ENCODE data around the gene COL24A1.

COL24A1 gene

GRCh38 chr1:86156566-86157455, at the start of gene COL24A1:
Gene COL24A1, minus strand, starts transcription at chr1:86156772. Its CDS starts 376 bp downstream, at chr1:86156396.
- peak within 1 kb of the TSS; percentile 33 for H3K4me3 ChIP-seq (ENCODE audit: low read depth, low read length)
- in situ Hi-C loops (cut with HindIII; ENCODE audit: low sequenced_read_pairs): no loop called here
- TF ChIP-seq CTCF (IDR thresholded peaks at IDR 0.05; ENCODE audit: low read depth, low read length, missing control alignments): no peak
- no peak for DNase-seq (ENCODE audit: low read depth)

- no peak overlapping the region for H3K4me3 ChIP-seq (ENCODE audit: low read depth, low read length)
- TF ChIP-seq CTCF (IDR thresholded peaks at IDR 0.05; ENCODE audit: low read depth, low read length, missing control alignments): no peak
- DNase-seq (ENCODE audit: low read depth): no peak
- in situ Hi-C loops (cut with HindIII; ENCODE audit: low sequenced_read_pairs): no loop called here
Observed at GRCh38 chr1:86205741-86206140, 49.2 kb upstream of the COL24A1 start.

- in situ Hi-C loops (cut with HindIII; ENCODE audit: low sequenced_read_pairs): no loop called here
- TF ChIP-seq CTCF (IDR thresholded peaks at IDR 0.05; ENCODE audit: low read depth, low read length, missing control alignments): no peak
- no peak for DNase-seq (ENCODE audit: low read depth)
- H3K4me3 ChIP-seq (ENCODE audit: low read depth, low read length): no peak overlapping the region
Observed at GRCh38 chr1:86202552-86203340, 46.2 kb upstream of the COL24A1 start.

- no peak for TF ChIP-seq CTCF (IDR thresholded peaks at IDR 0.05; ENCODE audit: low read depth, low read length, missing control alignments)
- peak; percentile 74 for DNase-seq (ENCODE audit: low read depth)
- in situ Hi-C loops (cut with HindIII; ENCODE audit: low sequenced_read_pairs): no loop called here
- peak overlapping the region; percentile 10 for H3K4me3 ChIP-seq (ENCODE audit: low read depth, low read length)
Observed at GRCh38 chr1:86201311-86201710, 44.7 kb upstream of the COL24A1 start.

- in situ Hi-C loops (cut with HindIII; ENCODE audit: low sequenced_read_pairs): no loop called here
- no peak for TF ChIP-seq CTCF (IDR thresholded peaks at IDR 0.05; ENCODE audit: low read depth, low read length, missing control alignments)
- peak overlapping the region; percentile 10 for H3K4me3 ChIP-seq (ENCODE audit: low read depth, low read length)
- DNase-seq (ENCODE audit: low read depth): peak; percentile 8
Observed at GRCh38 chr1:86200901-86201300, 44.3 kb upstream of the COL24A1 start.

DNA sequence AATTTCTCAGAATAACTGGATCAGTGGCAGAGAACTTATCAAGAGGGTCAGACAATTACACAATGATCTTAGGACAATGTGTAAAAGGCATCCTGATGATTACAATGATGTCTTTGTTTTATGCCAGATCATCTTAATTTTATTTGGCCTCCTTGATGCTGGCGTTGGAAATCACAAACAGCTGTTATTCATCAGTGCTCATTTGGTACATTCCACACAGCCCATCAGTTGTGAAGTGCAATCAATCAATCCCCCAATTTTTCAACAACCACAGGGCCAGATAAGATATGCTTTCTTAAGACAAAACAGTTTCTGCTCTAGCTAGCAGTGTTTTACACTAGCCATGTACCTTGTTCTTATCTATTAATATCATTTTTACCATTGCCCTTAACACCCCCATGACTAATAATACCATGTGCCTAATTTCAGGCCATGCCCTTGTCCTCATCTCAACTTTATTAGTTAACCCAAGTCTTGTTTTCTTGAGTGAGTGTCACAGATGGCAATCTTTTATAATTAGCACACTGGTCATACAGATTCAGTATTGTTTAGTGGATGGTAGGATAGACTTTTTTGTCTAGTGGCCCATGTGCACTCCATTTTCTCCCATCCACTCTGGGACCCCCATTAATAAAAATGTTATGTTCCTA, 40.8 kb upstream of the COL24A1 start:
- in situ Hi-C loops (cut with HindIII; ENCODE audit: low sequenced_read_pairs): no loop called here
- no peak for TF ChIP-seq CTCF (IDR thresholded peaks at IDR 0.05; ENCODE audit: low read depth, low read length, missing control alignments)
- no peak overlapping the region for H3K4me3 ChIP-seq (ENCODE audit: low read depth, low read length)
- DNase-seq (ENCODE audit: low read depth): no peak
